Posterior cingulate gyrus (tissue), 11 donors: ENCODE data around the gene AFAP1.

ENCODE experiments used
- DNase-seq, 10 donors: peaks; one replicate each; pipeline versions ENCODE4 v3.0.0 to v3.0.0-alpha.2; 2020 to 2021; ENCODE audit warnings: mixed read lengths in 3 of 10
- intact Hi-C: fragments of 100-400 bp; cut with DNase I; formaldehyde crosslinking; loops from one replicate; pipeline ENCODE4 v1.15.1; 2023

AFAP1 gene

DNA sequence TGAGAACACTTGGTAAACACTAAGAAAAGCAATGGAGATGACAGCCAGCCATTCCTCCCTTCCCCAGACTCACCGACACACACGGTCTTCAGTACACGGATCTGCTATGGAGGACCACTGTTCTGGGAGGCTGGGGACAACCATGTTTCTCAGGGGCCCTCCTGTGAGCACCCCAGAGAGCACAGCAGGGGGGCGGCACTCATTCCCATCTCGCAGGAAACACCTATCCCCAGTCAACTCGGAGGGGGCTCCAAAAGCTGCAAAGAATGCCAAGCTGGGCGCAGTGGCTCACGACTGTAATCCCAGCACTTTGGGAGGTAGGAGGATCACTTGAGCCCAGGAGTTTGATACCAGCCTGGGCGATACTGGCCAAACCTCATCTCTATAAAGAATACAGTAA is 172.1 kb downstream of the AFAP1 start:
- intact Hi-C loops = no loop called here
- peak in 2 of 10 donors; percentile 13 to 47 for DNase-seq

DNA sequence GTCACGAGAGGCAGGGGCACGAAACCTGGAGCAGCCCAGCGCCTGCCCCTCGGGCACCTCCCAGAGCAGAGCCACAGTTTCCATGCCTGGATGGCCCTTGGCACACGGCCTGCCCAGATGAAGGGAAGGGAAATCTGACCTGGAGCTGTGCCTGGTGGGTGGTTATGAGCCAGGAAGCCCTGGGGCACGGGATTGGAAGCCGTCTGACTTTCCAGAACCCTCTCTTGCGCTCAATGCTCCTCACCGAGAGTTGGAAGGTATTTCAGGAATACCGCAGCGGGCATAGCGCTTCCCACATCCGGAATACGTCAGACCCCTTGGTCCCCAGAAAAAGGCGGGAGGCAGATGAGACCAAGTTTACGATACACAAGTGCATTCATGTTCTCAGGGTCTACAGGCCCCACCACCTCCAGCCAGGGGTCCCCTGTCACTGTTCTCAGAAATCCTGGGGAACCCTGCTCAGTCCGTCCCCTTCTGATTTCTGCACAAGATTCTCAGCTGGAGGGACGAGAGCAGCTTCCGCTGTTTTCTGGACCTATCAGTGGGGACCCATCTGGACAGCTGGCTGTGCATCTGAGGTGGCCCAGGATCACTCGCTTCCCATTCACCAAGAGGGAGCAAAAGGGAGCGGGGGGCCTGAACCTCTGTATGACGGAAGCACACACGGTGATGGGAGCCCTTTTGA is 172.9 kb downstream of the AFAP1 start:
- DNase-seq = peak in 4 of 10 donors; percentile 9 to 75 (median 56)
- intact Hi-C loops = no loop called here

DNA sequence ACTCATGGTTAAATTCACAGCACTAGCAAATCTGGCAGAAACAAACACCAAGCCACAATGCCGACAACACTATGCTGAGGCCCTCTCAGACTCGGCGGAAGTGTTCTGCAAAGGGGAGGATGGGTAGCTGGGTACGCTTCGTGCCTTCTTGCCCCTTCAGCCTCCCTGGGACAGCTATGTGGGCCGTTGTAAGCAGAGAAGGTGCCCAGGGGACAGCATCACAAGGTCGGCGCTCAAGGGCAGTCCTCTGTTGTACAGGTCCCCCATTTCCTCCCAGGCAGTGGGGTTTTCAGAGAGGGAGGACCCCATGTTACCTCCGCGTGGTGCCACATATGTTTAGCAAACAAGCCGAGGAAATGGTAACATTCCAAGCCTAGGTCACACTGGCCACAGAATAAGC is 173.6 kb downstream of the AFAP1 start:
- intact Hi-C loops = no loop called here
- peak in 4 of 10 donors; percentile 8 to 70 (median 48) for DNase-seq

DNA sequence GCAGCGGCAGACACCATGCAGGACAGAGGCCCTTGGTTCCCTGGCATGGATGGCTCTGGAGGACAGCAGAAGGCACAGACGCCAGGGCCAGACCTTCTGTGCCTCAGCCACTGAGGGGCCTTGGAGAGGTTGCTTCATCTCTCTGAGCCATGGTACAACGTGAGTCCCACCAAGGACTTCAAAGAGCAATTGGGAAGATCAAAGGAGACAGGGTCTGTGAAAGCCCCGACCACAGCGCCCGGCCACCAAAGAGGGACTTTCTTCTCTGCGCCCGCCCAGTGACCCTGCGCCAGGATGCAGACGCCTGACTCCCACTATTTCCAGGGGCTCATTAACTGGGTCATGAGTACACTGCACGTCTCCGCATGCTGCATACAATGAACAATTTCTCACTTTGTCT is 174.0 kb downstream of the AFAP1 start:
- intact Hi-C loops = no loop called here
- peak in 3 of 10 donors; percentile 51 to 62 (median 53) for DNase-seq

DNA sequence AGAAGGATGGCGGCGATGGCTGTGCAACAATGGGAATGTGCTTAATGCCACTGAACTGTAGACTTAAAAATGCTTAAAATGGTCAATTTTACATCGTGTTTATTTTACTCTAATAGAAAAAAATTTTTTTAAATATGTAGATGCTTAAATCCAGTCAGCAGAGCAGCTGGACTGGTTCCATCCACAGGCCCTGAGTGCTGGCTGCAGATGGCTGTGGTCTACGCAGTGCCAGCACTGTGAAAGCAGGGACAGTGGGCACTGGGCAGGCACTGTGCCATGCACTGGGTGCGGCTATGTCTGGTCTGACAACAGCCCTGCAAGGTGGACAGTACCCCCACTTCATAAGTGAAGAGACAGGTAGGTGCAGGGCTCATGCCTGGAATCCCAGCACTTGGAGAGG is 175.2 kb downstream of the AFAP1 start:
- peak in 2 of 10 donors; percentile 52 to 80 for DNase-seq
- intact Hi-C loops = loop anchor here (5.0 kb wide), 1 partner anchor 38 kb away; no protein-coding TSS in a partner anchor

DNA sequence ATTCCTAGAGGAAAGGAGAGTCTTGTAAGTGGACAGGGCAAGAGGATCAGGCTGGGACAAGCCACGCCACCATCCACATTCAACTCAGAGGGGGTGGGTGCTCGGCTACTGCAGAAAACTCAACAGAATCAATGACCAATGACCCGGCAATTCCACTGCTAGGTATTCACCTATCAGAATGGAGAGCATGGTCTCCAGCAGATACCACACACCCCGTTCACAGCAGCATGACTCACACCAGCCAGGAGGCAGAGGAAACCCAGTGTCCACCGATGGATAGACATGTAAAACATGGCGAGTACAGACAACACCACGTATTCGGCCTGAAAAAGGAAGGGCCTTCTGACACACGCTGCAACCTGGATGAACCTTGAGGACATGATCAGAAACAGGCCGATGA is 175.9 kb downstream of the AFAP1 start:
- DNase-seq = peak in 1 of 10 donors; percentile 20

DNA sequence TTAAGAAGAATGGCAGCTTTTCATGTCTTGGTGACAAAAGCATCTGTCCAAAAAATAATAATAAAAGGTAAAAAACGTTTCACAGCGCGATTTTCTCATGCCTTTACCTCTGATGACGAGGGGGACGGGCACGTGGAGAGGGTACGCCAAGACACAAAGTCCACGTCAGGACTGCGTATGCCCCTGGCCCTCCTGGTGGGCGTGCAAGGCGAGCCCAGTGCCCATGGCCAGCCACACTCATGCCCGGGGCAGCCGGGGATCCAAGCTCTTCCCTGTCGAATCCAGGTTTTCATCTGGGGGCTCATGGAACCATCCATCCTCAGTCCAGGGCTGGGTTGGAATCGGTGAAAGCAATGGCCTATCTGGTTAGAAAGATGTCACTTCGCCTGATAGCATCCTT is 176.6 kb downstream of the AFAP1 start:
- peak in 2 of 10 donors; percentile 48 to 52 for DNase-seq
- intact Hi-C loops = loop anchor here (5.0 kb wide), 1 partner anchor 39 kb away; no protein-coding TSS in a partner anchor

More for the DNA sequence above, 175.9 kb downstream of the AFAP1 start:
- intact Hi-C loops = loop anchor here (5.0 kb wide), 1 partner anchor 39 kb away; no protein-coding TSS in a partner anchor

DNA sequence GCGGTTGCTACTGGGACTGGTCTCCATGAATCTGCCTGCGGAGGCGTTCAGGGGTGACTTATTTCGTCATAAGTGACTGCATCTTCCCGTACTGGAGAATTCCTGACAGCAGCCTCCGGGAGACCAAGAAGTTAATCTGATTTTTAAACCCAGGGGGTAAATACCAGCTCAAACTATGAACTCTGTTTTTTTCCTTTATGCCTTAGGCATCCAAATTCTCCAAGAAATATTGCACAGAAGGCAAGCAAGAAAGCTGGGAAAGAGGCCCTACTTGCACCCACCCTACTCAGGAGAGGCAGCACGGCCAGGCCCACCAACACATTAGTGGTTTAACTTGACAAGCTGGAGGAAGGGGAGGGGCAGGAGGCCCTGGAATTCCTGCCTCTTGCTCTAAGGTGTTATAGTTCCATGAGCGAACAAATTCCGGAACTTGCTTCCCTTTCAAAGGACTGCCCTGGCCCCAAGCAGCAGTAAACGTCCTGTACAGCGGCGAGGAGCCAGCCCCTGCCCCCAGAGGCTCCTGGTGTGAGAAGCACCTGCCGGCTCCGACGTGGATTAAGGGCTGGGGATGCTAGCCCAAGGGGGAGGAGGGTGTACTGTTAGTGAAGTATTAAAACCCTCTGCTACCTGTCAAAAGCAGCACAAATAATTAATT is 177.2 kb downstream of the AFAP1 start:
- intact Hi-C loops = loop anchor here (5.0 kb wide), 1 partner anchor 40 kb away; no protein-coding TSS in a partner anchor
- peak in 2 of 10 donors; percentile 18 to 21 for DNase-seq

DNA sequence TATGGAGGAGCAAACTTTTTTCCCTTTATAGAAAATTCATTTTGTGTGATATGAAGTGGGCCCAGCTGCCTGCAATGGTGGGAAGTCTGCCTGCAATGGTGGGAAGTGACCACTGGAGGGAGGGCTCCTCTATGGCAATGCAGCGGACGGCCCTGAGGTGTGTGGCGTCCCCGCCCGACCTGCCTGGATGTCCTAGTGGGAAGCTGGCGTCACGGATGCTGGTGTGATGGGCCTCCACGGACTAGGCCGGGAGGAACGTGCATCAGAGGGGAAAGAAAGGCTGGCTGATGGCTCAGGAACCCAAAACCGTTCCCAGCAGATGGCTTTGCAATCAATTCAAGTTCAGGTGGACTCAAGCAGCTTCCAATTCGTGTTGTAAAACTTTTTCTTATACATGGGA is 177.9 kb downstream of the AFAP1 start:
- intact Hi-C loops = loop anchor here (5.0 kb wide), 1 partner anchor 41 kb away; no protein-coding TSS in a partner anchor

DNA sequence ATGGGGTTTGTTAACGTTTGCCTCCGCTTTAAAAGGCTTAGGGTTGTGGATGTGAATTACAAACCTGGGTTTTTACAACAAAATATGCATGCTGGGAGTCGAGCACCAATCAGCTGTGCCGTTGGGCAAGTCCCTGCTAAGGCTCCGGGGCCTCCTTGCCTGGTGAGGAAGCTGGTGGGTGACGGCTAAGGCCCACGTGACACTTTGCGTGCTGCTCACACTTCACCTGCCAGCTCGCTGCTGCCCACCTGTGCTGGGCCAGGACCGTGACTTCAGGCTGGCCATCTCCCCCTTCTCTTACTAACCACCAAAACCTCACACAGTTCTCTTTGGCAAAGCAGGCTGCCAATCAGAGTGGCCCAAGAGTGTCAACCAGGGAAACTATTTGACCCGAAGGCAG is 178.3 kb downstream of the AFAP1 start:
- intact Hi-C loops = loop anchor here (5.0 kb wide), 1 partner anchor 41 kb away; no protein-coding TSS in a partner anchor
- DNase-seq = peak in 3 of 10 donors; percentile 23 to 82 (median 68)

More for the DNA sequence above, 177.9 kb downstream of the AFAP1 start:
- DNase-seq = peak; percentile 59 to 97 (median 84)

DNA sequence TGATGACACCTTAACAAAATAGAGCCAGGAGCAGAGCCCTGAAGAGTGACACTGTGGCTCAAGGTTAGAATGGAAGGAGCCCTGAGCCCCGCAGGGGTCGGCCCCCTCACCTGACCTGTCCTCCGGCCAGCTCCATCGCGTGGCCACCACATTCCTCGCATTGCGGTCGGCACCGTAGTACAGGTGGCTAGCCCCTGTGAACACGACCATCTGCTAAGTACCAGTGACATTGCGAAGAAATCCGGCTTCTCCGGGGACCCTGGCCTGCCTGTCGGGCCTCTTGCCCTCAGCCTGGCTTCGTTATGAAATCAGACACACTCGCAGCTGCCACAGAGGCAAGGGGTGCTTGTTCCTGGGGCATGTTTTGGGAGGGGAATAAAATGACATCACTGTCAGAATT is 179.0 kb downstream of the AFAP1 start:
- DNase-seq = peak in 2 of 10 donors; percentile 54 to 76
- intact Hi-C loops = loop anchor here (5.0 kb wide), 1 partner anchor 42 kb away; no protein-coding TSS in a partner anchor

DNA sequence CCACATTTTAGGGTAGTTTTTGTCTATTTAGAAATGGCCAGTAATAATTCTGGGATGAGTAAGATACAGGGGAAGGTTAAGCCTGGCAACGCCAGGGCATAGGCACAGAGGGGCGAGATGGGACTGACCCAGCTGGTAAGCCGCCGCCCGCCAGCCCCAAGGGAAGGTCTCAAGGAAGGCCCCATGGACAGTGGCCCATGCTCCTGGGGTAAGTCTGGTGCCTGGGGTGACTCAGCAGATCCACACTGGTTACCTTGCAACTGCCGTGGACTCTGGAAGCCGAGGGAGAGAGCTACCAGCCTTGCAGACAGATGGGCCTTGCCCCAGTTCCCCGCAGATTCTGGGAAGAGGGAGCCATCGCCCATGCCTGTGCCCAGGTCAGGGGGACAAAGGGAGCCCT is 179.4 kb downstream of the AFAP1 start:
- DNase-seq = peak in 4 of 10 donors; percentile 5 to 69 (median 26)
- intact Hi-C loops = loop anchor here (5.0 kb wide), 1 partner anchor 42 kb away; no protein-coding TSS in a partner anchor

DNA sequence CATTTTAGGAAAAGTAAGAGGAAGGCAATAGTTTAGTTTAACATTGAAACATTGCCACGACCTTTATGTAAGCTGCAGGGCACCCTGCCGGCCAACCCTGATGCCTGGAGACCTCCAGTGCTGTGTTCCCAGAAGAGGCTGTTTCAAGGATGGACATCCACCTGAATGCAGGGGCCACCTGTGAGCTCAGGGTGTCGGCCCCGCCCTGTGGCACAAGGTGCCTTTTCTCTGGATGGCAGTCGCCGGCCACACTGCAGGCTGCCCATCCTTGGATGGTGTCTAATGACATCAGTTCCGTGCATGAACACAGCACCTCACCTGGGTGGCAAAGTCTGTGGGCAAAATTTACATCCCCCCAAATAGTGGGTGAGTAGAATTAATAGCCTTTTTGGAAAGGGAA is 180.0 kb downstream of the AFAP1 start:
- peak in 3 of 10 donors; percentile 2 to 62 (median 27) for DNase-seq
- intact Hi-C loops = loop anchor here (5.0 kb wide), 1 partner anchor 43 kb away; no protein-coding TSS in a partner anchor

DNA sequence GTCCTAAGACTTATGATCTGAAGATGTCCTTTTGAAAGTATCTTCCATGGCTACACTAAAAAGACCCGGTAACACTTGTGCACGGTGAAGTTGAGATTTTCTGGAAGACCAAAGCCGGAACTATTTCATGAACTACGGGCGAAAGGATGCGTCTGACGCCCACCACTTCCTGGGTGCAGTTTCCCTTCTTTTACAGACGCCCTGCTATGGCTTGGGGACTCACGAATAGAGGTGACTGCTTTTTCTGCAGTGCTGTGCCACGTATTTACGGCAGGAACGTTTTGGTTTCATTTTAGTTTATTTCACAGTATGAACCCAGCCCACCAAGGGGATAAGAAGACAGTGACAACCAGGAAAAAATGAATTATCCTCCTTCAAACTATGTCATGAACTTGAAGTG is 180.4 kb downstream of the AFAP1 start:
- peak in 3 of 10 donors; percentile 2 to 36 (median 10) for DNase-seq
- intact Hi-C loops = no loop called here

DNA sequence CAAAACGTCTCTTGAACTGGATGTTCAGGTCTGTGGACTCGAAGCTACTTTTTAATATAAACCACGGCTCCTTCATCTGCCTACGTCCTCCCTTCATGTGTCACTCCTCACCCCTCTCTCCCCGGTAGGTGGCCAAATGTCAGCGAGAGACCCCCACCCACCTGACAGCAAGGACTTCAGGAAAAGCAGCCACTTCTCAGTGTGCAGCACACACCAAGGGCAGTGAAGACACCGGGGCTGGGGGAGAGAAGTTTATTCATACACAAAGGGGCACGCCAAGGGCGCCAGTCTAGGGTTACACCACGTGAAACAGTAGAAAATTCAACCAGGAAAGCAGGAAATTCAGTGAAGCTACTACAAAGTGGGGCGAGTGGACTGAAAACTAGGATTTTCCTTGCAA is 181.2 kb downstream of the AFAP1 start:
- peak in 2 of 10 donors; percentile 10 to 24 for DNase-seq
- intact Hi-C loops = no loop called here

DNA sequence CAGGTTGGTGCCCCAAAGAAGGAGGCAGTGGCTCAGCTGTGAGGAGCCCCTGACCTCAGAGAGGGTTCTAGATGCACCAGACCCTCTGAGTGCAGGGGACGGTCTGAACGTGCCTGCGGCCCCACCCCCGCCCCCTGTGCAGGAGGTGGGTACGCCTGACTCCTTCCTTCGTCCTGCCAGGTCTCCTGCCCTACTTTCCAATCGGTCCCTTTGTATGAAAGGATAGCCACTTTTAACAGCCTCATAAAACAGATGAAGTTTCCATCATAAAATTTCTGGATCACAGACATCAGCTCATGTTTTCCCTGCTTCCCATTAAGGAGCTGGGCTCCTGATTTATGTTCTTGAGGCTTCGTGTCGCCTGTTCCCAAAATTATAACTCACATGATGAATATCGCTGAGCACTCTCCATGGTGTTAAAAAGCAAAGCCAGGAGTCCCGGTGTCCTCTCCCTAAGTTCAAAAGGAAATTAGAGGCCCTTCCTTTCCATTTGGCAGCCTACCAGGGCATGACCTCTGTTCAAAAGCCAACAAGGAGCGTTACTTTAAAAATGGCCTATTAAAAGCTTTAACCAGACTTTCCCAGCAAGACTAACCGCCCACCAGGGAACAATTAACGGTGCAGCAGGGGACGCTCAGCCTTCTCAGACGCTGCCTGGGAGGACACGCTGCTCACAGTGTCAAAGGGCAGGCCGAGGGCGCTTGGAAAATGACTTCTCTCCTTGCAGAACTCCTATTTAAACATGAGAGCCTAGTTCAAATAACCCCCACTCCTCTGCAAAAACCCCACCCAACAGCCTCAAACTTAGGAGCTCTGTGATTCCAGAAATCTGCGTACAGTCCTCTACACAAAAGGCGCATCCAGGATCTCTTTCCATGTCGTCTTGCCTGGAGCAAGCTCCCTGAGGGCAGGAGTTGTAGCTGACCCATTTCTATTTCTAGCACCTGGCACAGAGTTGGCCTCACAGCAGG is 181.9 kb downstream of the AFAP1 start:
- intact Hi-C loops = no loop called here
- DNase-seq = peak in 1 of 10 donors; percentile 39

DNA sequence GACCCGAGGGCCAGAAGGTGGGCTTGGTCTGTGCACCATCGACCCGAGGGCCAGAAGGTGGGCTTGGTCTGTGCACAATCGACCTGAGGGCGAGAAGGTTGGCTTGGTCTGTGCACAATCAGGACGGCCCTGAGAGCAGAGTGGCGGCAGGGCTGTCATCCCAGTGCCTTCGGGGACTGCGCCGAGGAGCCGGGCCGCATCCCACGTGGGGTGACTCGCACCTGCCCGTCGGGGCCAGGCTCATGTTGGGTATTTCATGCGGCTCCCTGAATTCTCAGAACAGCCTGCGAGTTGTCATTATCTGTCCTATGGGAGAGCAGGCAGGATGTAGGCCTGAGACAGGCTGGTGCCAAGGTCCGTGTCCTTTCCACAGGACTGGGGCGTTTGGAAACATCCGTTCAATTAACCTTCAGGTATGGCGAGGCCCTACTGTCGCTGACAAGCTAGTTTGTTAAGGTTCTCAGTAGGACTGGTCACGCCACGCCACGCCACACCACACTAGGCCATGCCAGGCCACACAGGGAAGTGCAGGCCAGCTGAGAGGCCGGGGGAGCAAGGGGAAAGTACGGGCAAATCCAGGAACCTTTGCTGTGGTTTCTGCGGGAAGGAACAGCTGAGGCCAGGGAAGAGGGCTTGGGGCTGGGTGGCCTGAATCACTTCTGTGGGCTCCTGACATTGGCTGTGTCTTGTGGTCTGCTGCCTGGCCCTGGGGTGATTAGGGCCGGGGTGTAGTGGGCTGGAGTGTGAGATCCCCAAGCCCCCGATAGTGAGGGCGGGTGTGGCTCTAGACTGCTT is 182.9 kb downstream of the AFAP1 start:
- intact Hi-C loops = no loop called here

DNA sequence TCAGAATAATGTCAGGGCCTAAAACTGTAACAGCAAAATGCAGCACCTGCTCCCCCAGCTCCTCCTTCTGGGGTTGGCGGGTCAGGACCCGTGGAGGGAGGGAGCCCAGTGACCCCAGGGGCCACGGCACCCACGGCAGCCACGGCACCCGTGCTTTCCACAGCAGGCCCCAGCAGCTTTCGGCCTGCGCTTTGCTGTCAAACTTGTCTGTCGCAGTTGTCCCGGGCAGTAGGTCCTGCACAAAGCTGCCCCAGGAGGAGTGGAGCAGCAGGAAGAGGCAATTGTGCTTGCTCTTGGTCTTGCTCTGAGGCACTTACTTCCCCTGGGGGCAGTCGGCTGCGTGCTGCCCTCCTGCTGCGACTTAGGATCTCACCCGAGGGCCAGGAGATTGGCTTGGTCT is 183.6 kb downstream of the AFAP1 start:
- intact Hi-C loops = no loop called here
- DNase-seq = peak in 2 of 10 donors; percentile 35 to 52

More for the DNA sequence above, 182.9 kb downstream of the AFAP1 start:
- peak in 2 of 10 donors; percentile 19 to 59 for DNase-seq

DNA sequence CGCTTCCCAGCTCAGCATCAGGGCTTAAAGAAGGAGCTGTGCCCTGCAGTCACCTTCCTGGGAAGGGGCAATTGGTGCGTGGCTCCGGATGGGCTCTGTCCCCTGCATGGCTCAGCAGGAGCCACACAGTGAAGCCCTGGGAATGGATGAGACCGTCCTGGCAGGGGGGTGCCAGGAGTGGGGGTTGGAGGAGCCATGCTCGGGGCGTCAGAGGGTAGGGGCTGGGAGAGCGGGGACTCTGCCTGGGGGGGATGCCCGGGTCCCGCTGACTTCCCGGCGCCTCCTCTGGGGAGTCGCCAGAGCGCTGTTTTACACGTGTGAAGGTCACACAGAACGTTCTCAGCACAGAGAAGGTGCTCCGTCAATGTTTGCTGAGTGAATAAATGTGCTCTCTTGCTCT is 184.1 kb downstream of the AFAP1 start:
- peak in 2 of 10 donors; percentile 10 to 58 for DNase-seq
- intact Hi-C loops = no loop called here
